Effector CD8-positive, alpha-beta T cell (primary cell): ENCODE results near the gene ACVR1B.

ENCODE experiments used
- DNase-seq: peaks from one replicate; lab custom pipeline; 2025; lab: John Stamatoyannopoulos, UW

Gene ACVR1B

GRCh38 chr12:52043386-52044212 lies 92.1 kb downstream of the ACVR1B start:
- no peak for DNase-seq

GRCh38 chr12:52044292-52044983 lies 92.9 kb downstream of the ACVR1B start:
- no peak for DNase-seq

GRCh38 chr12:52045794-52046199 lies 94.3 kb downstream of the ACVR1B start:
- DNase-seq: no peak
